GM12801 (cell line): ENCODE data around the gene IDS.

Experiments
- TF ChIP-seq, protein P1 (sequence below): IDR thresholded peaks from one replicate; pipeline ENCODE4 v1.5.1; 2011; ENCODE audit warnings: control low read depth; ENCODE audit not compliant: insufficient read length; ENCODE audit errors: extremely low read depth

IDS gene

DNA sequence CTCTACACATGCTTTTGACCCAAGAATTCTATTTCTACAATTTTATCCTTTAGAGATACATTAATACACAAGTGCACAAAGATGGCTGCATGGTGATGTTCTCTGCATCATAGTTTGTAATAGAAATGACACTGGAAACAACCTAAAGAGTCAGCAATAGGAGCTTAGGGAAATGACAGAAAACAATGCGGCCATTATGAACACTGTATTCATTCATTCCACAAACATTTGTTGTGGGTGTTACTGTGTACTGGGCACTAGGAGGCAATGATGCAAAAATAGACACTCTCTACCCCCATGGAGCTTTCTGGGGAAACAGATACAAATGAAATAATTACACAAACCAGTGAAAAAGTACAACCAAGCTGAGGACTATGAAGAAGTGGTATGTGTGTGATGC, 32.0 kb downstream of the IDS start:
- TF ChIP-seq, protein P1, sequence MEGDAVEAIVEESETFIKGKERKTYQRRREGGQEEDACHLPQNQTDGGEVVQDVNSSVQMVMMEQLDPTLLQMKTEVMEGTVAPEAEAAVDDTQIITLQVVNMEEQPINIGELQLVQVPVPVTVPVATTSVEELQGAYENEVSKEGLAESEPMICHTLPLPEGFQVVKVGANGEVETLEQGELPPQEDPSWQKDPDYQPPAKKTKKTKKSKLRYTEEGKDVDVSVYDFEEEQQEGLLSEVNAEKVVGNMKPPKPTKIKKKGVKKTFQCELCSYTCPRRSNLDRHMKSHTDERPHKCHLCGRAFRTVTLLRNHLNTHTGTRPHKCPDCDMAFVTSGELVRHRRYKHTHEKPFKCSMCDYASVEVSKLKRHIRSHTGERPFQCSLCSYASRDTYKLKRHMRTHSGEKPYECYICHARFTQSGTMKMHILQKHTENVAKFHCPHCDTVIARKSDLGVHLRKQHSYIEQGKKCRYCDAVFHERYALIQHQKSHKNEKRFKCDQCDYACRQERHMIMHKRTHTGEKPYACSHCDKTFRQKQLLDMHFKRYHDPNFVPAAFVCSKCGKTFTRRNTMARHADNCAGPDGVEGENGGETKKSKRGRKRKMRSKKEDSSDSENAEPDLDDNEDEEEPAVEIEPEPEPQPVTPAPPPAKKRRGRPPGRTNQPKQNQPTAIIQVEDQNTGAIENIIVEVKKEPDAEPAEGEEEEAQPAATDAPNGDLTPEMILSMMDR, result no peak

DNA sequence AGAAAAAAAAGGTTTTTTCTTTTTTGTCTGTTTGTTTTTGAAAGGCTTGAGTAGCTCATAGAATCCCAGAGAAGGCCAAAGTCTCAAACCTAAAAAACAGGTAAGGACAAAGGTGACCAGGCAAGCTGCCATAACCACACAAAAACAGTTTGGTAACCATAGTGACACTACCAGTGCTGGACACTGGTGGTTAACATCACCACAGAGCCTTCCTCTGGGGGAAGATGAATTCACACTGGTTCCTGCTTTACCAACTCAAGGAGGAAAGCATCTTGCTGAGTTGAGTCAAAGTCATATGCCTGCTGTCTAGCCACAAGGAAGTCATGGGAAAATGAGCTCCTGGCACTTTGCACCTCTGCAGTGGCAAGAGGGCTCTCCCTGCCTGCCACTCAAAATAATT, 32.5 kb downstream of the IDS start:
- TF ChIP-seq, protein P1, result no peak

DNA sequence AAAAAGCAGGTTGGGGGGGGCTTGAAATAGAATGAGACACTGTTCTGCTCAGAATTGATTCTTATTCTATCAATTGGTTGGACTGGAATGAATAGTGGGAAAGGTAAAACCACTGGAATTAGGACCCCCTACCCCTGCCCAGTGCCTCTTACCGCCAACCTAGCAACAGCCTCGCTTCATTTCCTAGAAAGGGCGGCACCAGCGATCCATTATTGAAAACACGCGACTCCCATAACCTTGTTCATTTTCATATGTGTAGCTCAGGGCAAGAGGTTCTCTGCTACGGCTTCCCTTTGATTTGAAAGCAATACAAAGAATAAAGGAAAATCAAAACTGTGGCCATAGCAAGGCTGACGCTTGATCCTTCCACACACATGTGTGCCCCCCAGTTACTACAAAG, 33.7 kb downstream of the IDS start:
- TF ChIP-seq, protein P1, result no peak

DNA sequence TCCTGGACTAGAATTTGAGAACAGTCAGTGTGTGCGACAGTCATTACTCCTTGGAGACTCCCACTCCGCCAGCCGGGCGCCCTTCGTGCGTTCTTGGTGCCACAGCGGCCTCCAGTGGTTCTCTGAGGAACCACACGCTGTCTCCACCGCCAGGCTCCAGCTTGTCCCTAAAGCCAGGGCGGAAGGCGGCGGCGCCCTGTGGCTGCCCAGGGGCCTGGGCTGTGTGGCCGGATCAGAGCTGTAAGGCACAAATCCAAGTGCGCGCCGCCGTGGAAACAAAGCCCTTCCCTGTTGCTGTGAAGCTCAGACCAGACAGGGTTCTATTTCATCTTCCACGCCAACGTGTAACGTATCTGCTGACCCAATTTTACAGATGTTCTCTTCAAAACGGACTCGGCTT, 34.2 kb downstream of the IDS start:
- TF ChIP-seq, protein P1, result no peak

DNA sequence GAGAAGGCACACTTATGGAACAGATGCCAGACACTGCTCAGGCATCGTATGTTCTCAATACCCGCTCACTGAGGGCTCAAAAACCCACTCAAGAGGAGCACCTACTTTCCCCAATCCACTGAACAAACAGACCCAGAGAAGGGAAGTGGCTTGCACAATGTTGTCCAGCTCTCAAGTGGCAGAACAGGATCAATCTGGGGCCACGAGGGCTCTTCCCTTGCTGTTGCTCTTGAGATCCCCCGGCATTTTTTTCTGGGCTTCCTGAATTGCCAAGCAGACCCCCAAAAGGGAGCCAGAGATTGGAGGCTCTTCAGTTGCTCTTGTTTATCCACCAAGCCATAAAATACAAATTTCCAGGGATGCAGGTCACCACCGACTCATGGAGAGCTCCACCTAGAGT, 35.7 kb downstream of the IDS start:
- TF ChIP-seq, protein P1, result no peak

DNA sequence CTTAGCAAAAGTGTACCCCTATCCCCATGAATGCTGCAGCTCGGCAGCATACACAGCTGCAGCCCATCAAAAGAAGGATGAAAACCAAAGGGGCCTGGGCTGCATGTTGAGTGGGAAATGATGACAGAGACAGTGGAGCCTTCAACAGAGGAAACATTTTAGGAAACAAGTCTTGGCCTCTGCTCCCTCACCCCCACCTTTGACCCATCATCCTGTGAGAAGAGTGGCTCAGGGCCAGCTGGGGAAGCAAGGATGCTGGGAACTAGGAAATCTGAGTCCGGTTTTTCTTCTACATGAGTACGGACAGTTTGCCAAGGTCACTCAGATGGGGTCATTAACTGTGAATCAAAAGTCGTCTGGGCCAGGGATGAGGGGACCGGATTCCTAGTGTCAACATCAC, 37.2 kb downstream of the IDS start:
- TF ChIP-seq, protein P1, result no peak

DNA sequence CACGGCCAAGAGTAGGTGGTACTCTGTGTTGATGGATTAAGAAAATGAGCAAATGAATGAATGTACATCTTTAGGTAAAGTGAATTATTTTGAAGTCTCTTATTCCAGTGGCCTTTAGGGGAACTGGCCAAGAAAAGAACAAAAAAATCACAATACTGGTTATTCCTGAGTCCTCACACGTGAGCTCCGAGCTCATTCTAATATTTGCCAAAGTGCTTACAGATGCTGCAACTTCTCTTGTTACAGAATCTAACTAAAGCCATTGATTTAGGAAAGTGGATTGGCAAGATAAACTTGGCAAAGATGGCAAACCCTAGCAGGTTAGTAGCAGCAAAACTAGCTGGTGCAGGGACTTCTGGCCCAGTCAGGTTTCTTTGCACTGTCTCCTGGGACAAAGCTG, 37.6 kb downstream of the IDS start:
- TF ChIP-seq, protein P1, result no peak

DNA sequence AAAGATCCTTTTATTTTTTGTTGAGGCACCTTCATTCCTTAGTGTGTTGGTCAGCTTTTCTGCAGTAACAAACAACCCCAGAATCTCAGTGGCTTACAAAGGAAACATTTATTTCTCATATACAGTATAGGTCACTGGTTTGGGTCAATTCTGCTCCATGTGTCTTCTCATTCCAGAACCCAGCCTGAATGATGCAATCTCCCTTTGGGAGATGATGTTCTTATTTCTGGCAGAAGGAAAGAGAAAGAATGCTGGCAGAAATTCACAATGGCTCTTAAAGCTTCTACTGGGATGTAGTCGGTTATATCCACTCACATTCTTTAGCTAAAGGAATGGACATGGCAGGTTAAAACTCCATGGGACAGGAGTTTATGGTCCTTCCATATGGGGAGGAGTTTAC, 42.3 kb downstream of the IDS start:
- TF ChIP-seq, protein P1, result no peak
